NCI-H1092 treated with DMSO at 0.1 percent for 48 hours (cell line): ENCODE results near the gene NOLC1.
A peak's percentile ranks its signal among the peaks of the same experiment; 100 is the strongest.

Source experiments
- DNase-seq: peaks from one replicate; lab custom pipeline; 2025; lab: John Stamatoyannopoulos, UW

NOLC1 gene

DNA sequence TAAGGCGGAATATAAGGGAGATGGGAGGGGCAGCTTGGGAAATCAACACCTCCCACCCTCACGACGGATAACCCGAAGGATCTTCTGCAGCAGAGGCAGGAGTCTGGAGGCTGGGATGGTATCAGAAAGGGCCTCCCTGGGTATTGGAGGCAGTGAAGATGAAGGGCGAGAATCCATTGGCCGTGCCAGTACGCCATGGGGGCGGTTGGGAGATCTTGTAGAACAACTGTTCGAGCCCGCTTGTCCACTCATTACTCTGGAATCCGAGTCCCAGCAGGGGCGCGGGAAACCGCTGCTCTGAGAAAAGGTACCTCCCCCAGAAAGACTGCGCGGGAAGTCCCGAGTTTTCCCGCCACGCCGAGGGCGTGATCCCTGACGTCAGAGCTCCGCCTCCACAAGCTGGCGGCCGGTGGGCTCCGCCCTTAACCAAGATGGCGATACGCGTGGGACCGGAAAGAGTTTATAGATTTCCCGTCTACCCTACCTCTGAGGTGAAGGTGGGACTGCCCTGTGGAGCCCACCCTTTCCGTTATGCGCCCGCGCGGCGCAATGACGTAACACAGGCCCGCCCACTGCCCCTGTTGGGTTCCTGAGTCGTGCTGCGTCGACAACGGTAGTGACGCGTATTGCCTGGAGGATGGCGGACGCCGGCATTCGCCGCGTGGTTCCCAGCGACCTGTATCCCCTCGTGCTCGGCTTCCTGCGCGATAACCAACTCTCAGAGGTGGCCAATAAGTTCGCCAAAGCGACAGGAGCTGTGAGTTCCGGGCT is at the start of gene NOLC1:
NOLC1 (plus strand) TSS at position 616 of the 771 bp plus-strand sequence; CDS start at position 638, 22 bp downstream.
- peak; percentile 96 for DNase-seq

DNA sequence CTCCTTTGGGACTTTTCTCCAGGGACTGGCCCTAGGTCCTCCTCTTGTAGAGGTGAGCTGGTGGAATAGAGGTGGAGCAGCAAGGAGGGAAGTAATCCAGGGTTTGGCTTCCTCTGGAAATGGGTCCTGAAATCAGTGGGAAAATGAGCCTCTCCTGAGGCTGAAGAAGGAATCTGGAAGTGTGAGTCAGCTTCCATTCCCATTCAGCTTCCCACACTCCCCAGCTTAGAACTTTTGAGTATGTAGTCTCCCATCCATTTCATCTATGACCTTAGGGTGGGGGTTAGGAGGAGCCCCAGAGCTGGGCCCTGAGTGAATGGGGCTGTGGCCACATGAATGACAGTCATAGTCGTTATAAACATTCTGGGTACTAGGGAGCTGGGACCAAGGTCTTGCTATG is 49.8 kb upstream of the NOLC1 start:
- no peak for DNase-seq

DNA sequence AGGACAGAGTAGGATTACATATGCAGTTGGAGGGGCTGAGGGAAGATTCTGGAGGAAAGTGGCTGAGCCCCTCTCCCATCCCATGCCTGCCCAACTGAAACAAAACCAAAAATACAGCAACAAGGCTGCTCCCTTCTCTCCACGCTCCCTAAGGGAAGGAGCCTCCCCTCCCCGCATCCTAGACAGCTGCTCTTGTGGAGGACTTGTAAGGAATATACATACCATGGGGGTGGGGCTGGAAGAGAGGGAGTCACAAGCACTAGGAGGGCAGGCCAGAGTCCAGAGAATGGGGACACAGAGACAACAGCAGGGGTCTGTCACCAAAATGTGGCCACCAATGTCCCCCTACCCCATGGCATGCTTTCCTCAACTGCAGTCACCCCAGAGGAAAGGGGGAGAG is 45.2 kb upstream of the NOLC1 start:
- DNase-seq: no peak

DNA sequence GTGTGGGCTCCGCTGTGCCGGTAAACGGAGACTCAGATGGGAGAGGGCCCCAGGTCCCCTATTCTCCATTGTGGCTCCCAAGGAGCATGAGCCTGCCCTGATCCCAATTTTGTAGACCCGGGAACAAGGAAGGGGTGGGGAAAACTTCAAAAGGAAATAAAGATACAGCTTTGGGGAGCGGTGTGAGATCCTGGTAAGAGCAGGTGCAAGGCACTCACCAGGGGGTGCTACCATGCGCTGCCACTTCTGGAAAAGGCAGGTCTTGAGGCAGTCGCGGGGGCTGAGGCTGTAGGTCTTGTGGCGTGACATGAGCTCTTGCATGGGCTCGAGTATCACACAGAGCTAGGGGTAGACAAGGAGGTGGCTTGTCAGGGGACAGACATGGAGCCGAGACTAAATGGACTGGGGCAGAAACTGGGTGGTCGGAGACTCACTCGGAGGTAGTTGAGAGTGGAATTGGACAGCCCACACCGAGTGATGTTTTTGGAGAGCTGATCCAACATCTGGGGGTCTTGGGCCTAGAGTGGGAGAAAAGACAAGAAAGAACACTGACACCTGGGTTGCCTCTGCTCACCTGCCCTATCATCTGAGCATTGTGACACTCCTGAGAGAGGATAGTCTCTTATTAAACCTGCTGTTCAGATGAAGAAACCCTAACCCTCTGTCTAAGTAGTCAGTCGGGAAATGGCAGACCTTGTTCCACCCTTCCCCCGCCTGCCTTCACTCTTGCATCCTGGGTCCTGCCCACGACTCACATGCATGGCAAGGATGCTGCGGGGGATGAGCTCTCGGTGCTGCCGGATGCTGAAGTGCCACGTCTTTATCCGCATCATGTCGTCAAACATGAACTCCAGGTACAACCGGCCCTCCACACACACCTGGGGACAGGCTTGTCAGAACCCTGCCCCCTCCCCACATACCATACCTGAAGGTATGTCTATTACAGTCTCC is 42.7 kb upstream of the NOLC1 start:
- no peak for DNase-seq

DNA sequence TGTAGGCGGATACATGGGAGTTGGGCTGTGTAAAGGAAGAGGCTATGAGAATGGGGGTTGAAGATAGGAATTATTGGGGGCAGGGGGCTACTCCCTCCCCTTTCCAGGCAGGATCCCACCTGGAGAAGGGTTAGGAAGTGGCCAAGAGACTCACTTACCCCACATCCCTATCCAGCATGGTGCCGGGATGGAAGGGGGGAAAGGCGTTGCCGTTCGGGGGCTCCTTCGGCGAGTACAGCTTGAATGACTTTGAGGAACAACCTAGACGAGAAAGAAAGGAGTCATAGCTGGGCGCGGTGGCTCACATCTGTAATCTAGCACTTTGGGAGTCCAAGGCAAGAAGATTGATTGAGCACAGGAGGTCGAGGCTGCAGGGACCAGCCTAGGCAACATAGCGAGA is 40.9 kb upstream of the NOLC1 start:
- DNase-seq: no peak

DNA sequence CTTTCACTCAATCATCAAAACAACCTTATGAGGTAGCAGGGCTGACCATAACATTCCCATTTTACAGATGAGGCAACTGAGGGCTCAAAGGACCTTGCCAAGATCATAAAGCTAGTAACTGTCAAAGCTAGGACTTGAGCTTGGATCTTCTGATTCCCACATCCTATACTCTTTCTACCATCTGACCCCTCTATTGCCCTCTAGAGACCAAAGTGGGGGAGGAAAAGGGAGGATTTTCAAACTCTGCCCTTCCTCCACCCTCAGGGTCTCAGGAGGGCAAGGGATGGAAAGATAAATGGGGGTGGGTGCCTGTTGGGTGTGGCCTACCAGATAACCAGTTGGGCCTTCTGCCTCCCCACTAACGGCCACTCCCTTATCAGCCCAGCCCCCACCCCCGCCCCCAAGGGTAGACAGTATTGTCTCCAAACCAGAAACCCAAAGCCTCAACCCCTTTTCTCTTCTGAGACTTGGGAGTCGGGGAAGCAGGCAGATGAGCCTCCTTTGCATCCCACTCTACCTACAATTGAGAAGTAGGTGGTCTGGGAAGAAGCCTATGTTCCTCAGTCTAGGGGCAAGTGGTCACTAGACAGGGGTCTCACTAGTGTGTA is 39.9 kb upstream of the NOLC1 start:
- DNase-seq: no peak

DNA sequence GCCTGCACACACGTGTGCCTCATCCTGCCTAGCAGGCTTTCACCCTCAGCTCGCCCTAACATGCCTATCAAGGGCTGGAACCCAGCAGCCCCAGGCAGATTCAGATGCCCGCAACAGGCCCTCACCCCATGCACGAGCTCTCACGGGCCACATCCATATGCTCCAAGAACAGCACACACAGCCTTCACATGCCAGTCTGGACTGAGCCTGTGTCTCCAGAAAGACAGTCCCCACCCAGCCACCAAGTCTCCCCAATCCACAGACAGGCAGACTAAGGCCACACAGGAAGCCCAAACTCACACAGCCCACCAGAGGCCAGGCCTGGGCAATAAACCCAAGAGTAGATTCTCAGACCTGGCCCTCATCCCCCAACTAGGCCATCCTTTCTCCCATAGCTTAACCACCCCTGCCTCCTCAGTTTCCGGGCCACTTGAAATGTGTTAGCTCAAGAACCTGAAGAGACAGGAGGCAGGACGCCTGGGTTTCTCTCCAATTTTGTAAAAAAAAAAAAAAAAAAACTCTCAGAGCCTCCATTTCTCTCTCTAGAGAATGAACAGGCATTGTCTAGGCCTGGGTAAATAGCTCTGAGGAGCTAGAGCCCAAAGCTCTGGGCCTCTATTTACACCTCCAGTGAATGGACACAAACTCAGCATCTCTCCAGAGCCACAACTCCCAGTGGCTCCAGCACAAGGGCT is 38.8 kb upstream of the NOLC1 start:
- no peak for DNase-seq

DNA sequence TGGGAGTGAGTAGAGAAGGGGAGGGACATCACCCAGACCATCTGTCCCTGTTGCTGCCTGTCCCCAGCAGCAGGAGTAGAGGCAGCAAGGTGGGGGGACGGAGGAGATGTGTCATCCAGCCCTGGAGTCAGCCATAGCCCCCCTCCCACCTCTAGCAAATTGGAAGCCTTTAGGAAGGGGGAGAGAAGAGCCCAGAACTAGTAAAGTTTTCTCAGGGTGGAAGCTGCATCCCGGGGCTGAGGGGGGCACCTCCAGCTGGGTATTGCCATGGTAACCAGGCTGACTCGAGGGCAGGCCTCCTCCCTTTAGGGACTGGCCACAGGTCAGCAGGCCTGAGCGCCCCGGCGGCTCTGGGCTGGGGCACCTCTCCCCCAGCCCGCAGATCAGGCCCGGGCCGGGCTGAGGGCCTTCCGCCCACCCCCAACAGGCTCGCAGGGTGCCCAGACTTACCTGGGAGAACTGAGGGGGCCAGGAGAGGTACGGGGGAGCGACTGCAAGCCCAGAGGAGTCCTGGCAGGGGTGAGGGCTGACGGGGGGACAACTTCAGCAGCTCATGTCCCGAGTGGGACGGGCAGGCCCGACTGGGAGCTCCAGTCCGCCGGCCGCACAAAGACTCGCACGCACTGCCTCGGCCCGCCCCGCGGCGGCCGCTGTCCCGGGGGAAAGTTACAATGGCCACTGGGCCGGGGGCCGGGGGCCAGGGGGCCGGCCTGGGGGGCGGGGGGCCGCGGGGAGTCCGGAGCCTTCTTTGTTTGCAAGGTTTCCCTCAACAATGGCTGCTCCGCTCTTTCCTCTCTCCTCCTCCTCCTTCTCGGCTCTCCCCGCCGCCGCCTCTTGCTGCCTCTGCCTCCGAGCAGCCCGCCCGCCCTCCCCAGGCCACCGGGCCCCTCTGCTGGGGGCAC is 38.0 kb upstream of the NOLC1 start:
- DNase-seq: no peak

DNA sequence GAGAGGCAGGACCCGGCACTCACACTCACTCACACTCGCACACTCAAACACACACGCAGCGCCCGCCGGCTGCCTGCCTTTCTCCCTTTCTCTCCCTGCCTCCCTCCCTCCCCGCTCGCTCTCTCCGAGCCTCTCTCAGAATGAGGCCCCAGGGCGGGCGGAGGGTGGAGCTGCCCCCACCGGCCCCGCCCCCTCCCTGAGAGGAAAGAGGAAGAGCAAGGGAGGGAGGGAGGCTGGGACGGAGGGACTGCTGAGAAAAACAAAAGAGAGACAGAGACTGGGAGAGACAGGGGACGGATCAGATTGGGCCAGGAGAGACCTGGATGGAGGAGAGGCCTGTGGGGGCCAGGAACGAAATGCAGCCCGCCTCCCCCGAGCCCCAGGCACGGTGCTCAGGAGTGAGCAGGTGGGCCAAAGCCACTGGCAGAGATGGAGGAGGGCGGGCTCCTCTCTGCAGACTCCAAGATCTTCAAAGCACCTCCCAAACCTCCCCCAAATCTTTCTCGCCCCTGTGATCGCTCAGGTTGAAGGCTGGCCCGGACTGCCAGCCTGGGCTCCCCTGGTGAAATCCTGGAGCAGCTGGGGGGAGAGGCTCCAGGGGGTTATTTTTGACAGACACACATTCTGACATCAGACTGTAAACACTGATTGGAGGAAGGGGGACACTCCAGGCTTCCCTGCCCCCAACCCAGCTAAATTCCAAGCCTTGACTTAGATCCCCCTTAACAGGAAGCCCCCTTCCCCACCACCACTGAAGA is 37.1 kb upstream of the NOLC1 start:
- DNase-seq: peak; percentile 60

DNA sequence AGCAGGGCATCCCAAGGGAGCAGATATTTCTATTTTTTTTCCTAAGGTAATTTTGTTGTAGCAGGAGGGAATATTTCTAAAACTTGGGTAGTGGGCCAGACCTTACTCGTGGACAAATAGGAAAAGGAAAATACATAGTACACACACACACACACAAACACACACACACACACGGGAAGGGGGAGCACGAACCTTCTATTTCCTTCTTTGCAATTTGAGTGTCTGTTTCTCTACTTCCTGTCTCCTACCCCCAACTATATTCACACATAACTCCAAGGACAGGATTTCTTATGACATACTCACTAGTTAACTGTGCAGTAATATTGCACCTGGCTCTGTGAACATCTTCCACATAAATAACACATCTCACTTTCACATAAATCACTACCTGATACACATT is 36.4 kb upstream of the NOLC1 start:
- no peak for DNase-seq

DNA sequence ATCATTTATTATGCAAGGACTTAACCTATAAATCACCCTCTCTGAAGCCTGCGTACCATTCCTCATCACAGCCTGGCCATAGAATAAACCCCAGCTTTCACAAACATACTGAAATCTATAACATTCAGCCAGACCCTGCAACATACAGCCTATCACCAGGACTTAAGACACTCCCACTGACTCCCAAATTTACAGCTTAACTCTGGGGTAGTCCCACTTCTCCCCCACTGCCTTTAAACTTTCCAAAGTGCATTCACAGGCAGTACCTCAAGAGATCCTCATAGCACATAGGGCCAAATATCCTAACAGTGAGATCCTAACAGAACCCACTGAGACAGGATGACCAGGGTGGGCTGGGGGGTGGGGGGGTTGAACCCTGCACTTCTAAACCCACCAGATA is 35.5 kb upstream of the NOLC1 start:
- DNase-seq: no peak

DNA sequence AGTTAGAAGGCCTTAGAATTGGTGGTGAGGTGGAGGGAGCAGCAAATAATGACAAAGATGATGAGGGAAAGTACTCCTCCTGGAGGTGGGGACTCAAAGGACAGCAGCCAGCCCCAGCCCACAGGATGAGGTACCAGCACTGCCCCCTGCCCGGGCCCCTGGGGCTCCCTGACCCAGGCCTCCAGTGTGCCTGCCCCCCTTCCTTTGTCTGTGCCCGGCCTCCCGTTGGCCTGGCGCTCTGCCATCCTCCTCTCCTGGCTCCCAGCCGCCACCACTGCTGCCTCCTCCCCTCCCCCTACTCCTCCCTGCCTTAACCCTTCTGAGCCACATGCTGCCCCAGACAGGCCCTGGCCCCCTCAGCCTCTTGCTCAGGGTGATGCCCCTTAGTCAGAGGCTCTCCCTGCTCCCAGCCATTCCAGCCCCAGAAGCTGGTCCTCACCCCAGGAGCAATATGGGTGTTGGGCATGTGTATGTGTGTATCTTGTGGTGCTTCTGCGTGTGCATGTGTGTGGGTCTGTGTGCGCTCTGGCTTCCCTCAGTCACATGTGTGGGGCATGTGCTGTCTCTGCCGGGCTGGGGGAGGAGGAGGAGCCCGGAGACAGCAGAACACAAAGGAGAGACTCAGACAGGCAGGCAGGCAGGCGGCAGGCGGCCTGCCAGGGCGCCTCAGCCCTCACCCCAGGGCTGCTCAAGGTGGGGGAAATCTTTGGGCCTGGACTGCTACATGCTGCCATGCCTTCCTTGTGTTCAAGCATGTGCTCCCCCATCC is 34.6 kb upstream of the NOLC1 start:
- peak; percentile 81 for DNase-seq

DNA sequence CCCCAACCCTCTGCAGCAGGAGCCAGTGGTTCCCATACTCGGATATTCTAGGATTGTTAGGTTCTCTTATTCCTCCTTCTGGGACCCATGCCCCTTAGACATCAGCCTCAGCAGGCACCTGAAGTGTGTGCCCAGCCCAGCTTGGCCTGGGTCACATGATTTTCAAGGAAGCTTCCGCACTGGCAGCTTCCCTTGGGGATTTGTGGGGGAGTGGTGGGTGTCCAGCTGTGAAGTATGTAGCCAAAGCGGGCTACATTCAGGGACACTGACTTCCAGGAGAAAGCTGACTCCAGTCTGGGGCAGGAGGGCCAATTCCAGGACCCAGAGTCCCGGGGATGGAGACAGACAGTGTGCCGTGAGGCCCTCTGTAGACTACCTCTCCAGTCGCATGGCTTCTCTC is 33.3 kb upstream of the NOLC1 start:
- no peak for DNase-seq

DNA sequence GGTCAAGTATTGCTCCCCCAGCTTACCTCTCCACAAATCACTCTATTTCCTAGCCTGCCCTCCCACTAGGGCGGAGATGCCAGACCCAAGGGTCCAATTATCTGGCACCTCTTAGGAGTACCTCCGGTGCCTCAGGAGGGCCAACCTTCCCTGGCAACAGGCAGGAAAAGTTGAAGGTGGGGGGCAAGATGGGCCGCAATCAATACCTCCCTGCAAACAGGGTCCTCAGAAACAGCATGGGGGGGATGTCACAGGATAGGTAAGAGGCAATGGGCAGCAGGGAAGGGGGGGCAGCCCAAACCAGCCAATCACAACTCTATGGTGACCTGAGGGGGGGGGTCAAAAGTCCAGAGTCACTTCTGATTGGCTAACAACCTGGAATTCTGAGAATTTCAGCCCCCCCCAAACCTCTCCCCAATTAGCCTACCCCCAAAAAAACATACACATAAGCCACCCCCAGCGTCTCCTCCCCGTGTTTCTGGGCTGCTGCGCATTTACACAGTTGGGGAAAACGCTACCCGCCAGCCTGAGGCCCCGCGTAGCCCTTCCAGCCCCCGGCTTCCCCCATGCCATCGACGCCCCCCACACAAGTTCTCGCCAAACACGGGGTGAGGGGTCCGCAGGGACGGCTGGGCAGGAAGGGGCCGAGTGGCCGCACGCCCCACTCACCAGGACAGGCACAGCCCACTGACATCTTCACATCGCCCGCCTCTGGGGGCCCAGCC is 32.6 kb upstream of the NOLC1 start:
- DNase-seq: peak; percentile 58

DNA sequence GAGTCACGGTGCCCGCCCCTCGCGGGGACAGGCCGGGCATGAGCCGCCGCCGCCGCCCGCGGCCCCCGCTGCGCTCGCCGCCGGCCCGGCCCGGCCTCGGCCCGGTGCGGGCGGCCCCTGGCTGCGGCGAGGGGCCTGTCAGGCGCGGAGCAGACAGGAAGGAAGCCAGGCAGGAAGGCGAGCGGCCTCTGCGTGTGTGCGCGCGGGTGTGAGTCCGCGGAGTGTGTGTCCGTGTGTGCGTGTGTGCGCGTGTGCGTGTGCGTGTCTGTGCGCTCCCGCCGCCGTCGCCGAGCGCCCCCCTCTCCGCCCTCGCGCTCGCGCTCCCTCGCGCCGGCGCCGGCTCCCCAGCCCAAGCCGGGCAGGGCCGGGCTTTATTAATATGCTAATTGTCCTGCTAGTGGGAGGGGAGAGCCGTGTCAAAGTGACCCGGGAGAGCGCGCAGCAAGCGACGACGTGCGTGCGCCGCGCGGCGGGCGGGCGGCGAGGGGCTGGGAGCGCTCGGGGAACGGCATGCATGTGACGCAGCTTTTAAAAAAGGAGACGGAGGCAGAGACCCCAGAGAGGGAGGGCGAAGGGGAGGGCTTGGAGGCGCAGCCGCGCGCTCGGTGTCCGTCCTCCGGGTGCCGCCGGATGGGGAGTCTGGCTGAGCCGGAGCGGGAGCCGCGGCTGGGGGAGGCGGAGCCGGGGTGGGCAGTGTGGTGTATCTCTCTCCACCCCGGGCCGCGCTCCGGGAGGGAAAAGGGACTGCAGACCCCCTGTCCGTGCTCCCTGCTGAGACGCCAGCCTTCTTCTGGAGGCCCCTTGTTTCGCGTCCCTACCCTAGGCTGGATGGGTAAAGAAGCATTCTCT is 31.8 kb upstream of the NOLC1 start, which contains the start of gene LDB1:
LDB1 (minus strand) TSS at position 227 of the 849 bp plus-strand sequence. CDS start 258 bp downstream, outside the sequence.
- peak; percentile 82 for DNase-seq

DNA sequence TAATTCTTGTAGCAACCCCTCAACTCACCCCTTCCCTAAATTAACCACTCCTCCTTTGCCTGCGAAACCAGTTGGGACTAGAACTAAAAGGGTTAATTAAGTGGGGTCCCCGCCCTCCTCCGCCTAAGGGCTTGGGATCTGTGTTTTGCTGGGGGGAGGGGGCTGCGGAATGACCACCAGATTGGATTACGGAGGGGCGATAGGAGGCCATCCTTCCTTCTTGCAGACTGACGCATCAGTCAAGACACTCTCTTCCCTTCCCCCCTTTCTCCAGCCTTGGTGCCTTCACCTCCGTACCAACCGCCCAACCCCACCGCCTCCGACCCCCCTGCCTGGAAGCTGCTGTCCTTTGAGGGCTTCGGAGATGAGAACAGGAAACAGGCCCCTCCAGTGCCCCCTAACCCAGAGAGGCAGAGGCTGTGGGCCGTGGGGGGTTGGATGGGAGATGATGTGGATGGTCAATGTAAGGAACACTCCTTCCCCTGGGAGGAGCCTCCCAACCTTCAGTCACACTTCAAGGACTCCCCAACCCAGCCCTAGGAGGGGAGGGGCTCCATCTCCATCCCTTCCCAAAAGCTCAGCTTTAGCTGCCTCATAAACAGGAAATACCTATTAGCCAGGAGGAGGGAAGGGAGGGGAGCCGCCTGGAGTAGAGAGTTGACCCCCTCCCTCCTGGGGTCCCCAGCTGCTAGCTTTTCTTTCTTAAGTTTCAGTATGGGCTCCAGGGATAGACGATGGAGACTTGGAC is 31.0 kb upstream of the NOLC1 start:
- no peak for DNase-seq
